Loucy (cell line): ENCODE data around the gene RPLP1.

Experiments
- H2AFZ ChIP-seq: fragments of 200-600 bp; sonication (generic); 2 replicates; pipeline ENCODE4 v1.6.0; 2016; ENCODE audit warnings: antibody characterized with exemption, mild to moderate bottlenecking, low read length, moderate library complexity
- H3F3A ChIP-seq: fragments of 200-600 bp; 2 replicates; pipeline ENCODE4 v1.6.0; 2016; ENCODE audit warnings: antibody characterized with exemption, low read depth, mild to moderate bottlenecking
- H3K27me3 ChIP-seq: fragments of 200-600 bp; sonication (generic); 2 replicates; pipeline ENCODE4 v1.6.1; 2014; ENCODE audit warnings: low read length, mild to moderate bottlenecking; ENCODE audit not compliant: insufficient read depth, poor library complexity, severe bottlenecking
- H3K36me3 ChIP-seq: fragments of 200-600 bp; sonication (generic); 2 replicates; pipeline ENCODE4 v1.6.1; 2016; ENCODE audit warnings: low read length; ENCODE audit not compliant: insufficient read depth
- H3K4me1 ChIP-seq: fragments of 200-600 bp; sonication (generic); 2 replicates; pipeline ENCODE4 v1.5.1; 2014; ENCODE audit warnings: low read length, mild to moderate bottlenecking; ENCODE audit not compliant: insufficient read depth, poor library complexity, severe bottlenecking
- H3K4me2 ChIP-seq: fragments of 200-600 bp; sonication (generic); 2 replicates; pipeline ENCODE4 v1.6.0; 2014; ENCODE audit warnings: antibody characterized with exemption, low read length, low read depth, mild to moderate bottlenecking; ENCODE audit not compliant: poor library complexity, severe bottlenecking
- H3K4me3 ChIP-seq: fragments of 200-600 bp; sonication (generic); 2 replicates; pipeline ENCODE4 v1.5.1; 2014; ENCODE audit warnings: low read length, mild to moderate bottlenecking, mixed read lengths; ENCODE audit not compliant: poor library complexity, severe bottlenecking
- H3K79me2 ChIP-seq: fragments of 200-600 bp; sonication (generic); 2 replicates; pipeline ENCODE4 v1.6.1; 2014; ENCODE audit warnings: low read length; ENCODE audit not compliant: insufficient read depth
- H3K9ac ChIP-seq: fragments of 200-600 bp; sonication (generic); 2 replicates; pipeline ENCODE4 v1.6.0; 2014; ENCODE audit warnings: mild to moderate bottlenecking, low read depth, low read length, moderate library complexity; ENCODE audit not compliant: poor library complexity, severe bottlenecking
- H3K9me2 ChIP-seq: fragments of 200-600 bp; sonication (generic); replicated peaks from 2 replicates; pipeline ENCODE4 v1.6.1; 2016; ENCODE audit warnings: low read depth, low read length, mixed read lengths
- H3K9me3 ChIP-seq: fragments of 200-600 bp; sonication (generic); 2 replicates; pipeline ENCODE4 v1.6.1; 2014; ENCODE audit warnings: mild to moderate bottlenecking, antibody characterized with exemption, low read length, low read depth; ENCODE audit not compliant: insufficient read depth
- H4K20me1 ChIP-seq: fragments of 200-600 bp; sonication (generic); 2 replicates; pipeline ENCODE4 v1.6.0; 2014; ENCODE audit warnings: antibody characterized with exemption, low read length, mild to moderate bottlenecking; ENCODE audit not compliant: insufficient read depth, poor library complexity, severe bottlenecking
- CTCF ChIP-seq: fragments of 200-600 bp; sonication (generic); conservative IDR thresholded peaks from 2 replicates; pipeline ENCODE4 v1.5.1; 2014; ENCODE audit warnings: mild to moderate bottlenecking, antibody characterized with exemption, low read length
- EZH2phosphoT487 ChIP-seq: fragments of 200-600 bp; IDR thresholded peaks from 2 replicates; pipeline ENCODE4 v1.6.1; 2018; ENCODE audit warnings: antibody characterized with exemption, mild to moderate bottlenecking, moderate library complexity, borderline replicate concordance

The RPLP1 gene

GRCh38 chr15:69421498-69421897 lies 31.1 kb upstream of the RPLP1 start:
- peaks cover 78% of the 10 kb centered on the region for H3K36me3 ChIP-seq
- H3K4me2 ChIP-seq, result no peak overlapping the region

GRCh38 chr15:69422336-69422895 lies 30.2 kb upstream of the RPLP1 start:
- no peak overlapping the region for H3K9ac ChIP-seq
- no peak overlapping the region for H2AFZ ChIP-seq
- H3K9me3 ChIP-seq, result no peaks in the 10 kb centered on the region
- TF ChIP-seq CTCF (no peak), EZH2phosphoT487 (no peak)
- peaks cover 4% of the 10 kb centered on the region for H4K20me1 ChIP-seq
- H3K4me3 ChIP-seq, result no peak overlapping the region
- H3K79me2 ChIP-seq, result peaks cover 67% of the 10 kb centered on the region
- peaks cover 31% of the 10 kb centered on the region for H3K4me1 ChIP-seq
- no peaks in the 10 kb centered on the region for H3K9me2 ChIP-seq
- H3K4me2 ChIP-seq, result no peak overlapping the region
- no peaks in the 10 kb centered on the region for H3F3A ChIP-seq
- H3K27me3 ChIP-seq, result no peaks in the 10 kb centered on the region
- H3K36me3 ChIP-seq, result peaks cover 87% of the 10 kb centered on the region

More at GRCh38 chr15:69421498-69421897, 31.1 kb upstream of the RPLP1 start:
- peaks cover 75% of the 10 kb centered on the region for H3K79me2 ChIP-seq
- peaks cover 6% of the 10 kb centered on the region for H4K20me1 ChIP-seq
- H2AFZ ChIP-seq, result no peak overlapping the region
- no peaks in the 10 kb centered on the region for H3F3A ChIP-seq
- H3K4me3 ChIP-seq, result no peak overlapping the region
- peaks cover 36% of the 10 kb centered on the region for H3K4me1 ChIP-seq
- no peaks in the 10 kb centered on the region for H3K9me3 ChIP-seq
- TF ChIP-seq CTCF, result no peak
- no peak for TF ChIP-seq EZH2phosphoT487
- no peak overlapping the region for H3K9ac ChIP-seq
- H3K9me2 ChIP-seq, result no peaks in the 10 kb centered on the region
- no peaks in the 10 kb centered on the region for H3K27me3 ChIP-seq

- peaks cover 4% of the 10 kb centered on the region for H4K20me1 ChIP-seq
- no peak for TF ChIP-seq CTCF
- TF ChIP-seq EZH2phosphoT487, result no peak
- no peaks in the 10 kb centered on the region for H3K9me2 ChIP-seq
- H3K9ac ChIP-seq, result no peak overlapping the region
- peaks cover 82% of the 10 kb centered on the region for H3K36me3 ChIP-seq
- no peak overlapping the region for H3K4me3 ChIP-seq
- H3K27me3 ChIP-seq, result no peaks in the 10 kb centered on the region
- no peaks in the 10 kb centered on the region for H3K9me3 ChIP-seq
- H2AFZ ChIP-seq, result no peak overlapping the region
- H3K4me1 ChIP-seq, result peaks cover 19% of the 10 kb centered on the region
- no peaks in the 10 kb centered on the region for H3F3A ChIP-seq
- H3K4me2 ChIP-seq, result no peak overlapping the region
- peaks cover 51% of the 10 kb centered on the region for H3K79me2 ChIP-seq
Observed at GRCh38 chr15:69424001-69424400, 28.6 kb upstream of the RPLP1 start.
